DOHH2 (cell line): ENCODE results near the gene P4HB.

ENCODE experiments used
- H3F3A ChIP-seq: fragments of 200-600 bp; sonication (generic), shearing (Covaris generic); 2 replicates; pipeline ENCODE4 v1.6.0; 2016; ENCODE audit warnings: antibody characterized with exemption, mild to moderate bottlenecking; ENCODE audit not compliant: control insufficient read depth, insufficient read depth
- H3K27ac ChIP-seq: fragments of 200-600 bp; sonication (generic); 2 replicates; pipeline ENCODE4 v1.5.1; 2014; ENCODE audit warnings: low read depth, mild to moderate bottlenecking, low read length, moderate library complexity
- H3K27me3 ChIP-seq: fragments of 200-600 bp; sonication (generic); 2 replicates; pipeline ENCODE4 v1.6.1; 2014; ENCODE audit warnings: mild to moderate bottlenecking, low read length, mixed read lengths; ENCODE audit not compliant: control insufficient read depth
- H3K36me3 ChIP-seq: fragments of 200-600 bp; sonication (generic); 2 replicates; pipeline ENCODE4 v1.6.1; 2014; ENCODE audit warnings: mild to moderate bottlenecking, low read length, moderate library complexity, mixed read lengths; ENCODE audit not compliant: control insufficient read depth
- H3K4me1 ChIP-seq: fragments of 200-600 bp; sonication (generic); 2 replicates; pipeline ENCODE4 v1.6.1; 2014; ENCODE audit warnings: mild to moderate bottlenecking, low read length, mixed read lengths; ENCODE audit not compliant: control insufficient read depth
- H3K4me2 ChIP-seq: fragments of 200-600 bp; sonication (generic); 2 replicates; pipeline ENCODE4 v1.6.0; 2014; ENCODE audit warnings: mild to moderate bottlenecking, low read length, moderate library complexity
- H3K4me3 ChIP-seq: fragments of 200-600 bp; sonication (generic); 2 replicates; pipeline ENCODE4 v1.5.1; 2014; ENCODE audit warnings: mild to moderate bottlenecking, low read length, mixed read lengths
- H3K79me2 ChIP-seq: fragments of 200-600 bp; sonication (generic); 2 replicates; pipeline ENCODE4 v1.6.1; 2014; ENCODE audit warnings: mild to moderate bottlenecking, low read length, mixed read lengths; ENCODE audit not compliant: control insufficient read depth
- H3K9me2 ChIP-seq: fragments of 200-600 bp; sonication (generic); replicated peaks from 2 replicates; pipeline ENCODE4 v1.6.1; 2014; ENCODE audit warnings: mild to moderate bottlenecking, low read length, mixed read lengths; ENCODE audit not compliant: control insufficient read depth
- H3K9me3 ChIP-seq: fragments of 200-600 bp; sonication (generic); 2 replicates; pipeline ENCODE4 v1.6.1; 2014; ENCODE audit warnings: antibody characterized with exemption, low read length, mixed read lengths; ENCODE audit not compliant: control insufficient read depth, insufficient read depth
- H4K20me1 ChIP-seq: fragments of 200-600 bp; sonication (generic); 2 replicates; pipeline ENCODE4 v1.6.0; 2014; ENCODE audit warnings: low read depth, mild to moderate bottlenecking, antibody characterized with exemption, low read length, moderate library complexity; ENCODE audit not compliant: control insufficient read depth, insufficient read depth
- EZH2phosphoT487 ChIP-seq: fragments of 200-600 bp; sonication (generic); IDR thresholded peaks from 2 replicates; pipeline ENCODE4 v1.6.1; 2017; ENCODE audit warnings: borderline replicate concordance, mild to moderate bottlenecking, antibody characterized with exemption, low read length, moderate library complexity, mixed read lengths
- TF ChIP-seq, protein P1 (sequence below): fragments of 200-600 bp; sonication (generic); IDR thresholded peaks from one replicate; pipeline ENCODE4 v1.5.1; 2014; ENCODE audit warnings: antibody characterized with exemption, mild to moderate bottlenecking, low read depth, low read length; ENCODE audit not compliant: poor library complexity, severe bottlenecking

The P4HB gene

GRCh38 chr17:81833160-81833920 lies 27.0 kb downstream of the P4HB start, which contains the start of gene MCRIP1:
TSS of gene MCRIP1 (minus strand) at chr17:81833291. CDS start at chr17:81824506, 8,785 bp downstream.
- H4K20me1 ChIP-seq = no peaks in the 10 kb centered on the region
- H3K4me1 ChIP-seq = peaks cover 23% of the 10 kb centered on the region
- no peaks in the 10 kb centered on the region for H3K36me3 ChIP-seq
- H3K4me2 ChIP-seq = peak within 1 kb of the TSS; percentile 100
- H3K27me3 ChIP-seq = no peaks in the 10 kb centered on the region
- H3K4me3 ChIP-seq = peak within 1 kb of the TSS; percentile 100
- TF ChIP-seq, protein P1, sequence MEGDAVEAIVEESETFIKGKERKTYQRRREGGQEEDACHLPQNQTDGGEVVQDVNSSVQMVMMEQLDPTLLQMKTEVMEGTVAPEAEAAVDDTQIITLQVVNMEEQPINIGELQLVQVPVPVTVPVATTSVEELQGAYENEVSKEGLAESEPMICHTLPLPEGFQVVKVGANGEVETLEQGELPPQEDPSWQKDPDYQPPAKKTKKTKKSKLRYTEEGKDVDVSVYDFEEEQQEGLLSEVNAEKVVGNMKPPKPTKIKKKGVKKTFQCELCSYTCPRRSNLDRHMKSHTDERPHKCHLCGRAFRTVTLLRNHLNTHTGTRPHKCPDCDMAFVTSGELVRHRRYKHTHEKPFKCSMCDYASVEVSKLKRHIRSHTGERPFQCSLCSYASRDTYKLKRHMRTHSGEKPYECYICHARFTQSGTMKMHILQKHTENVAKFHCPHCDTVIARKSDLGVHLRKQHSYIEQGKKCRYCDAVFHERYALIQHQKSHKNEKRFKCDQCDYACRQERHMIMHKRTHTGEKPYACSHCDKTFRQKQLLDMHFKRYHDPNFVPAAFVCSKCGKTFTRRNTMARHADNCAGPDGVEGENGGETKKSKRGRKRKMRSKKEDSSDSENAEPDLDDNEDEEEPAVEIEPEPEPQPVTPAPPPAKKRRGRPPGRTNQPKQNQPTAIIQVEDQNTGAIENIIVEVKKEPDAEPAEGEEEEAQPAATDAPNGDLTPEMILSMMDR = no peak
- TF ChIP-seq EZH2phosphoT487 = no peak
- H3F3A ChIP-seq = no peaks in the 10 kb centered on the region
- no peaks in the 10 kb centered on the region for H3K9me2 ChIP-seq
- H3K79me2 ChIP-seq = peaks cover 24% of the 10 kb centered on the region
- no peaks in the 10 kb centered on the region for H3K9me3 ChIP-seq
- H3K27ac ChIP-seq = peak within 1 kb of the TSS; percentile 62

GRCh38 chr17:81832608-81833159 lies 27.7 kb downstream of the P4HB start:
- Histone ChIP-seq H3K9me2 (no peaks in the 10 kb centered on the region), H3K4me2 (peak overlapping the region; percentile 100), H3K79me2 (peaks cover 24% of the 10 kb centered on the region), H3K4me1 (peaks cover 23% of the 10 kb centered on the region), H3K27ac (peak overlapping the region; percentile 62), H4K20me1 (no peaks in the 10 kb centered on the region), H3K27me3 (no peaks in the 10 kb centered on the region), H3K36me3 (no peaks in the 10 kb centered on the region), H3K4me3 (peak overlapping the region; percentile 100), H3K9me3 (no peaks in the 10 kb centered on the region), H3F3A (no peaks in the 10 kb centered on the region)
- no peak for TF ChIP-seq EZH2phosphoT487
- TF ChIP-seq, protein P1 = no peak

DNA sequence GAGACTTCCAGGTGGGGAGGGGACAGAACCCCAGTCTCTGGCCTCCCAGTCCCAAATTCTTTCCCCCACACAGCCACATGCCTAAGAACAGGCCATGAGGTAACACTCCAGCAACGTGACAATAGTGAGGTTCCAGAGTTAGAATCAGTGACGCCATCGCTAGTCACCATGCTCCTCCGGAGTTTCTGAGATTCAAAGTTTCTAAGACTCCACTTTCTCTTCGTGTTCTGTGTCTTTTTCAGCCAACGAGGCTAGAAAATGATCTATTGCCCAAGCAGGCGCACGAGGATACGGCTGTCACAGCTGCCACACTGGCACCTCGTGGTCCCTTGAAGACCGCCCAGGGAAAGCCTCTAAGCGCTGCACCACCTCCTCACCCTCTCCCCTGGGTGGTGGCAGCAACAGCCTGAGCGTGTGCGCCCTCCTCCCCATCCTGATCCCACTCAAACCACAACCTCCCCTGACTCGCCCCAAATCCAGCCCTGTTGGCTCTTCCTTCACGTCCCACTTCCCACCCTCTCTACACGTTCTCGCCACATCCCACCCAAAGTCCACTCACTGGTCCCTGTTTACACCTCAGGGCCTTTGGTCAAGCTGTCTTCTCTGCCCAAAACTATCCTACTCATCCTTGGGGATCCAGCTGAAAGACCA lies 28.3 kb downstream of the P4HB start:
- Histone ChIP-seq H3K4me2 (peak overlapping the region; percentile 100), H3K4me3 (peak overlapping the region; percentile 100), H3K4me1 (peaks cover 23% of the 10 kb centered on the region), H3K27ac (peak overlapping the region; percentile 62), H3K79me2 (peaks cover 24% of the 10 kb centered on the region), H4K20me1 (no peaks in the 10 kb centered on the region), H3K27me3 (no peaks in the 10 kb centered on the region), H3K9me2 (no peaks in the 10 kb centered on the region), H3K36me3 (no peaks in the 10 kb centered on the region), H3F3A (no peaks in the 10 kb centered on the region), H3K9me3 (no peaks in the 10 kb centered on the region)
- no peak for TF ChIP-seq EZH2phosphoT487
- TF ChIP-seq, protein P1 = no peak
